ENCODE data around the gene TCF19.

Gene TCF19

DNA sequence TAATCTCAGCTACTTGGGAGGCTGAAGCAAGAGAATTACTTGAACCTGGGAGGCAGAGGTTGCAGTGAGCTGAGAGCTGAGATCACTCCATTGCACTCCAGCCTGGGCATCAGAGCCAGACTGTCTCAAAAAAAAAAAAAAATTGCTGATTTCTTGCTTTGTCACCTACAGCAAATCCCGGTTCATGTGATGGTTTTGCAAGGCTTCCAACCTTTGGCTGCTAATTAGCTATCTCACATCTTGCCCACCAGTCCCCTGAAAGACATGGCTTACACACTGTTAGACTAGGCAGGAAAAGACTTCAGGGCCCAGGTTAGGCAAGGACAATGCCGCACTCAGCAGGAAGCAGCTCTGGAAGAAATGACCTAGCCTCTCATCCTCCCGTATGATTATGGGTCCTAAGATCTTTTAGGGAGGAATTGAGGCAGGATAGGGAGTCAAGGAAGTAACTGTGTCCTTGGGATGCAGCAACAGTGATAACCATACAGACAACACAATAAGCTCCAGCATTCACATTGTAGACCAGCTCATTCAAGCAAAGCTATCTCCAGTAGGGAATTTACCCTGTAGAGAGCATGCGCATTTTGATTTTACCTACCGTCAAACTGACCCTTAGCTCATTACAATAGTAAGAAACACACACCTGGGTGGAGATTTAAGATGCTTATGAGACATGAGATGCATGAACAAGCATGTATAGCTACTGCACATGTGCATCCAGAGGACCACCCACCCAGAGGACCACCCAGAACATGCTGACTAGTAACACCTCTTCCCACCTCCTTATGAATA lies 52.5 kb downstream of the TCF19 start:
- no peak for DNase-seq
